HG03378 (cell line): Measurements from ENCODE around the gene ASXL2.

ENCODE experiments used
- ATAC-seq: cut with Tn5 transposase; IDR thresholded peaks from one replicate; pipeline ENCODE4 v1.9.1; 2021; ENCODE audit warnings: mild to moderate bottlenecking, moderate library complexity; ENCODE audit not compliant: unreplicated experiment

Gene ASXL2

DNA sequence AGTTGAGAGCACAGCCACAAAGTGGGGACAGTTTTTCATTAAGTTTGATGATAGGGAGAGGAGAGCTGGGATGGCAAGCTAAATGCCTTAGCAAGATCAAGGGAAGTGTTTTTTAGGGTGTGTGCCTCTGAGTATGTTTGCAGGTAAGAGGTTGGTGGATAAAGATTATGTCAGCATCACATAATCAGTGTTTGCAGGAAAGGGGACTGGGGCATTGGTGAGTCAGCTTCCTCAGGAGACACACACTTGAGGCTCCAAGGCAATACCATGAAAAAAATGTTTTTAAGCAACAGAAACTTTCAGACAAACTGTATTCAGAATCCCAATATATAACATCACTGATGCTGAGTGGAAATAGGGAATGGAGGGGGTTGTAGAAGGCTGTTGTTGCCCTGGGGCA, 179.5 kb downstream of the ASXL2 start:
- no peak for ATAC-seq

GRCh38 chr2:25697559-25698341, 180.5 kb downstream of the ASXL2 start:
- no peak for ATAC-seq

DNA sequence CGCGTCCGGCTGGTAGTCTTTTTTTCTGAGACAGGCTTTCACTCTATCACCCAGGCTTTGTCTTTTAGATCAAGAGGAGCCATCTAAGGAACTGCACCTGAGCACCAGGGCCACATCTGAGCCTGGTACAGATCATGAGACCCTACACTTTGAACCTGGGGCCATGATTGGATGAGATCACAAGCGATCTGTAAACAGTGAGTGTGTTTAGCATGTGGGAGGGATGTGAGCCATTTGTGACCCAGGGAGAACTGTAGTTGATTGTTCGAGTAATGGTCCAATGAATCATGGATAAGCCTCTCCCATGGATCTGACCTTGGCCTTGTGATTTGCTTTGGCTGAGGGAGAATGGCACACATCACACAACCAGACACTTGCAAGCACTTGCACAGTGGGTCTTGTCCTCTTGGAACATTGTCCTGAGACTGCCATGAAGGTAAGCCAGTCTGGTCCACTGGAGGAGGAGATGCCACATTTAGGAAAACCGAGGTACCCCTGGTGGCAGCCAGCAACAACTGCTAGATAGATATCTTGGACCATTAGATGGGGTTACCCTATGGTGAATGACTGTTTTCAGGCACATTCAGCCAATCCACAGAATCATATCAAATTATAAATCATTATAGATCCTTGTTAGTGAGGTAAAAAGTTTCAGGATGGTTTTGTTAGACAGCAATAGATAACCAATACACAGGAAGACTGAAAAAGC, 185.4 kb downstream of the ASXL2 start:
- no peak for ATAC-seq

- ATAC-seq: no peak
Observed at GRCh38 chr2:25692143-25692542, 186.1 kb downstream of the ASXL2 start.

- no peak for ATAC-seq
Observed at GRCh38 chr2:25690058-25690457, 188.2 kb downstream of the ASXL2 start.

DNA sequence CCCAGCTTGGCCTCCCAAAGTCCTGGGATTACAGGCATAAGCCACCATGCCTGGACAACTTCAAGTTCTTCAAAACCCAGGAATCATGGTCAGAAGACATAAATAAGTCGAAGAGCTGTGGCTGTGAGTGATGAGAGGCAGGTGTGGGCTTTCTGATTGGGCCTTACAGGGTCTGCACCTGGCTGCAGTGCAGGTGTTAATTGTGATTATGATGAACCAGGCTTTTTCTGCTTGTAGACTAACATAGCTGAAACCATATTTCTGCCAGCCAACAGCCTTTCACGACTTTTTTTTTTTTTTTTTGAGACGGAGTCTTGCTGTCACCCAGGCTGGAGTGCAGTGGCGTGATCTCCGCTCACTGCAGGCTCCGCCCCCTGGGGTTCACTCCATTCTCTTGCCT, 190.1 kb downstream of the ASXL2 start:
- no peak for ATAC-seq

DNA sequence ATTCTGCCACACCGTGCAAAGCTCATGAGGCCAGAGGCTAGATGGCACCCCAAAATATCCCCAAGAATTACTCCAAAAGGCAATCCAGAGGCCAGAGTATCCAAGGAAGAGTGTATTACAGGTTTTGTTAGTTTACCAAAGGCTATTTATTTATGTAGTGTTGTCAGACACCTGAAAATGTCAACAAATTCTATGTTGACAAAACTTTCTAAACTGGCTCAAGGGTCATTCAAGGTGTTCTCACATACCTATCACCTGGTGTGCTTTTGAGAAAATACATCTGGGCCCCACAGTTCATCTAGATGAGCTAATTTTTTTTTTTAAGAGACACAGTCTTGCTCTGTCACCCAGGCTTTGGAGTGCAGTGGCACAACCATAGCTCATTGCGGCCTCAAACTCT, 192.5 kb downstream of the ASXL2 start:
- no peak for ATAC-seq

GRCh38 chr2:25684577-25685473, 193.5 kb downstream of the ASXL2 start:
- ATAC-seq: no peak
